Erythroblast (primary cell): ENCODE data around the gene NPC1L1.

ENCODE experiments used
- GATA1 ChIP-seq: IDR thresholded peaks from 2 replicates; pipeline ENCODE4 v1.6.1; 2011; ENCODE audit warnings: low read depth, mild to moderate bottlenecking, control low read depth, low read length, moderate library complexity
- POLR2A ChIP-seq: IDR thresholded peaks from 2 replicates; pipeline ENCODE4 v1.6.1; 2011; ENCODE audit warnings: mild to moderate bottlenecking, low read length

DNA sequence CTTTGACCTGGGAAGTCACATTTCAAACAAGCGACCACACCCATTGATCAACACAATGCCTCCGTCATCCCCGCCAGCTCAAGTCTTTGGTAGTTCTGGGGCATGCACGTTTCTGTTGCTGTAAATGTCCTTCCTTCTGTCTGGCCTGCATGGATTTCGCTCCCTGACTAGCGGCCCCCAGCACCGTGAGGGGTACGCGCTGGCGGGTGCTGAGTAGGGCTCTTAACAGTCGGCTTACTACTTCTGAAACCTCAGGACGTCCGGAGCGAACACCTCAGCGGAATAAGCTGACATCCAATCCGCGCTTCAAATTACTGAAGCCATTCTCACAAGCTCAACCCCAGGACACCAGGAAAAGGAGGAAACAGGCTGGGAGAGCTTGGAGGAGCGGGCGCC is 51.2 kb downstream of the NPC1L1 start:
- no peak for TF ChIP-seq POLR2A
- no peak for TF ChIP-seq GATA1
